GM10847 (cell line): ENCODE measurements around the gene PAX8.

Experiments
- POLR2A ChIP-seq: IDR thresholded peaks from 2 replicates; pipeline ENCODE4 v1.6.1; 2011; ENCODE audit not compliant: insufficient read length; ENCODE audit errors: extremely low read depth

PAX8 gene

GRCh38 chr2:113277474-113278072 lies 1.1 kb downstream of the PAX8 start:
- no peak for TF ChIP-seq POLR2A

- TF ChIP-seq POLR2A: no peak
These were observed 1.8 kb downstream of the PAX8 start for GRCh38 chr2:113276761-113277425.

GRCh38 chr2:113276216-113276760 lies 2.4 kb downstream of the PAX8 start:
- TF ChIP-seq POLR2A: no peak

- TF ChIP-seq POLR2A: no peak
These were observed 3.0 kb downstream of the PAX8 start for GRCh38 chr2:113275556-113276215.

- no peak for TF ChIP-seq POLR2A
These were observed 4.3 kb downstream of the PAX8 start for GRCh38 chr2:113274432-113274831.

GRCh38 chr2:113273981-113274380 lies 4.7 kb downstream of the PAX8 start:
- no peak for TF ChIP-seq POLR2A

- TF ChIP-seq POLR2A: no peak
These were observed 5.6 kb downstream of the PAX8 start for GRCh38 chr2:113273027-113273551.

- TF ChIP-seq POLR2A: no peak
These were observed 6.2 kb downstream of the PAX8 start for GRCh38 chr2:113272477-113272876.

GRCh38 chr2:113268621-113269360 lies 9.9 kb downstream of the PAX8 start:
- no peak for TF ChIP-seq POLR2A

GRCh38 chr2:113266431-113266830 lies 12.3 kb downstream of the PAX8 start:
- TF ChIP-seq POLR2A: no peak

GRCh38 chr2:113264713-113265403 lies 13.9 kb downstream of the PAX8 start:
- no peak for TF ChIP-seq POLR2A

- no peak for TF ChIP-seq POLR2A
These were observed 15.2 kb downstream of the PAX8 start for GRCh38 chr2:113263546-113263945.

GRCh38 chr2:113260991-113261390 lies 17.7 kb downstream of the PAX8 start:
- TF ChIP-seq POLR2A: no peak

GRCh38 chr2:113258471-113259147 lies 20.1 kb downstream of the PAX8 start:
- no peak for TF ChIP-seq POLR2A

GRCh38 chr2:113257516-113258264 lies 21.0 kb downstream of the PAX8 start:
- no peak for TF ChIP-seq POLR2A
